NCI-H345 (cell line): ENCODE results near the gene SULT1A1.
"Not testable (repeated sequence)": the region's sequence is repeated elsewhere in the genome, so short reads cannot be mapped to it uniquely, and the experiment has no call there.

Experiments
- DNase-seq: peaks from one replicate; lab custom pipeline; 2025; lab: John Stamatoyannopoulos, UW

The SULT1A1 gene

GRCh38 chr16:28608867-28609596, 812 bp downstream of the SULT1A1 start:
- DNase-seq: not testable (repeated sequence)

GRCh38 chr16:28608496-28608808, 1.4 kb downstream of the SULT1A1 start:
- not testable (repeated sequence) for DNase-seq

- DNase-seq: not testable (repeated sequence)
Measured at GRCh38 chr16:28607681-28608495, 2.0 kb downstream of the SULT1A1 start.

- no peak for DNase-seq
Measured at GRCh38 chr16:28607116-28607623, 2.7 kb downstream of the SULT1A1 start.

GRCh38 chr16:28606291-28607115, 3.3 kb downstream of the SULT1A1 start:
- no peak for DNase-seq

GRCh38 chr16:28604186-28604565, 5.7 kb downstream of the SULT1A1 start:
- no peak for DNase-seq

GRCh38 chr16:28603381-28604185, 6.3 kb downstream of the SULT1A1 start:
- no peak for DNase-seq

GRCh38 chr16:28602529-28602928, 7.3 kb downstream of the SULT1A1 start:
- no peak for DNase-seq

GRCh38 chr16:28602062-28602461, 7.8 kb downstream of the SULT1A1 start:
- not testable (repeated sequence) for DNase-seq

GRCh38 chr16:28601589-28601988, 8.3 kb downstream of the SULT1A1 start:
- not testable (repeated sequence) for DNase-seq

- DNase-seq: not testable (repeated sequence)
Measured at GRCh38 chr16:28600965-28601364, 8.9 kb downstream of the SULT1A1 start.

GRCh38 chr16:28599377-28600285, 10.2 kb downstream of the SULT1A1 start:
- not testable (repeated sequence) for DNase-seq

GRCh38 chr16:28597692-28598261, 12.1 kb downstream of the SULT1A1 start:
- DNase-seq: peak; percentile 4

GRCh38 chr16:28596840-28597691, 12.8 kb downstream of the SULT1A1 start, which contains the start of gene SULT1A2:
SULT1A2 (minus strand) TSS chr16:28597050; CDS start chr16:28595930, 1,120 bp downstream.
- DNase-seq: no peak

GRCh38 chr16:28596115-28596630, 13.7 kb downstream of the SULT1A1 start:
- DNase-seq: no peak

- DNase-seq: not testable (repeated sequence)
Measured at GRCh38 chr16:28595451-28595850, 14.4 kb downstream of the SULT1A1 start.

GRCh38 chr16:28592979-28593553, 16.8 kb downstream of the SULT1A1 start:
- no peak for DNase-seq

- DNase-seq: no peak
Measured at GRCh38 chr16:28592511-28592910, 17.3 kb downstream of the SULT1A1 start.
